Parietal lobe (tissue), 2 donors: ENCODE data around the gene VANGL1. TPM values are rescaled to one million over a fixed set of nuclear protein-coding genes. Genes with fewer than 3 reads are reported as not detected.

Experiments
- small RNA-seq: library from RNA; depleted of rRNA; stranded (forward); fragments of <200 nt; gene quantifications from one replicate; pipeline ENCODE3, GENCODE V24; 2014; ENCODE audit warnings: low replicate concordance
- total RNA-seq: library from RNA; depleted of rRNA; stranded (reverse); fragments of >200 nt; gene quantifications from one replicate; pipeline ENCODE4 v1.2.3, GENCODE V29; 2014

VANGL1 gene
- total RNA-seq, result 3.4 TPM

DNA sequence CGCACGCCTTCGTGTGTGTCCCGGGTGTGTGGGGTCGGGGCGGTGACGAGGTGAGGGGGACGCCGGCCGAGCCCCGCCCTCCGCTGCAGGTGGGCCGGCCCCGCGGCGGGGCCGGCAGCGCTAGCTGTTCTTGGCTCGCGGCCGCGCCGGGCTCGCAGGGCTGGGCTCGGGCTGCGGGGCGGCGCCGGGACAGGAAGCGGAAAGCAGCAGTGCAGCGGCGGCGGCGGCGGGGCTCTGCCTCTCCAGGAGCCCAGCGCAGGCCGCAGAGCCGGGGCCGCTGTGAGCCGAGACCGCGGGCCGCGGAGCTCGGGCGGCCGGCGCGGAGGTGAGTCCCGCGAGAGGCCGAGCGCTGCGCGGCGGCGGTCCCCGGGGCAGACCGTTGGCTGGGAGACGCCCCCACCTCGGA lies at the start of gene VANGL1:
VANGL1 (plus strand) TSS at position 209 of the 406 bp plus-strand sequence. CDS start 9,444 bp downstream, outside the sequence.

Small RNA genes lying within 50 kb of the gene (small RNA-seq; reads per million reads assigned to genes)
- 0.34 reads per million, percentile 18 among the genes with 10 or more reads in this experiment for gene RF00406
- gene RN7SL420P, result not detected

Other genes starting within 250 kb of the VANGL1 start
- gene CASQ2, start 126.7 kb downstream of the VANGL1 start, total RNA-seq, result not detected
- gene NHLH2, start 199.2 kb downstream of the VANGL1 start, total RNA-seq, result 1.9 TPM